ENCODE data around the gene YWHAG. TPM values are rescaled to one million over a fixed set of nuclear protein-coding genes. Genes with fewer than 3 reads are reported as not detected.
A peak's percentile ranks its signal among the peaks of the same experiment; 100 is the strongest.

The YWHAG gene
- total RNA-seq, 1 experiment from 2014 or later: 241 TPM

DNA sequence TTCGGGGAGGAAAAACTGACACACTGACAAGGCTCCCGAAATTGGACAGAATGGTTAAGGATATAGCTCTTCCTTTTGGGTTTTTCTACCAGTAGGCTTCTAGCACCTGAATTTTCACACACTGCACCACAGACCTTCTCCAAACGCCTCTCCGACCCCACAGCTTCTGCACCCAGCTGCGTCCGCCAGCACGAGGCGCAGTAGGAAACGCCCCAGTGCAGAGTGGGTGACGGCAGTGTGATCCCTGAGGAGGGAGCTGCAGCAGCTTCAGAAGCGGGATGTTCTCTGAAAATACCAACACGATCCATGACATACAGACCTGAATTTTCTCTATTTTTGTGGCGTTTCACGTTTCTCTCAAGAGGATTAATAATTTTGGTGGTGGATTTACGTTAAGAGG, 30.4 kb downstream of the YWHAG start:
- H3K27me3 Mint-ChIP-seq (ENCODE audit: low read depth): no peaks in the 10 kb centered on the region
- H3K27me3 ChIP-seq (ENCODE audit: insufficient read depth, low read length): no peaks in the 10 kb centered on the region
- no peak overlapping the region for H2BK20ac ChIP-seq (ENCODE audit: low read depth, low read length, poor library complexity, severe bottlenecking)
- H2BK12ac ChIP-seq (ENCODE audit: insufficient read length, low read depth, low read length): no peak overlapping the region
- H3K27ac Mint-ChIP-seq: peak overlapping the region in 2 of 3 experiments; percentile 20 to 28; a peak in 4 of 7 replicates
- H2BK5ac ChIP-seq (ENCODE audit: insufficient read length, low read length): no peak overlapping the region
- H3K4me1 ChIP-seq (ENCODE audit: insufficient read depth, low read length): no peaks in the 10 kb centered on the region
- TF ChIP-seq, protein P1, sequence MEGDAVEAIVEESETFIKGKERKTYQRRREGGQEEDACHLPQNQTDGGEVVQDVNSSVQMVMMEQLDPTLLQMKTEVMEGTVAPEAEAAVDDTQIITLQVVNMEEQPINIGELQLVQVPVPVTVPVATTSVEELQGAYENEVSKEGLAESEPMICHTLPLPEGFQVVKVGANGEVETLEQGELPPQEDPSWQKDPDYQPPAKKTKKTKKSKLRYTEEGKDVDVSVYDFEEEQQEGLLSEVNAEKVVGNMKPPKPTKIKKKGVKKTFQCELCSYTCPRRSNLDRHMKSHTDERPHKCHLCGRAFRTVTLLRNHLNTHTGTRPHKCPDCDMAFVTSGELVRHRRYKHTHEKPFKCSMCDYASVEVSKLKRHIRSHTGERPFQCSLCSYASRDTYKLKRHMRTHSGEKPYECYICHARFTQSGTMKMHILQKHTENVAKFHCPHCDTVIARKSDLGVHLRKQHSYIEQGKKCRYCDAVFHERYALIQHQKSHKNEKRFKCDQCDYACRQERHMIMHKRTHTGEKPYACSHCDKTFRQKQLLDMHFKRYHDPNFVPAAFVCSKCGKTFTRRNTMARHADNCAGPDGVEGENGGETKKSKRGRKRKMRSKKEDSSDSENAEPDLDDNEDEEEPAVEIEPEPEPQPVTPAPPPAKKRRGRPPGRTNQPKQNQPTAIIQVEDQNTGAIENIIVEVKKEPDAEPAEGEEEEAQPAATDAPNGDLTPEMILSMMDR (conservative IDR thresholded peaks at IDR 0.05): no peak
- no peak for DNase-seq
- no peak overlapping the region for H2AK5ac ChIP-seq (ENCODE audit: insufficient read length, low read length)
- H3K56ac ChIP-seq (ENCODE audit: insufficient read length, low read depth, low read length): no peak overlapping the region
- no peak overlapping the region for H4K5ac ChIP-seq (ENCODE audit: insufficient read length, low read depth, low read length)
- H2BK15ac ChIP-seq (ENCODE audit: low read depth, low read length): no peak overlapping the region
- no peak overlapping the region for H3K18ac ChIP-seq (ENCODE audit: insufficient read length, low read depth, low read length)
- H2AFZ ChIP-seq (ENCODE audit: low read length): no peak overlapping the region
- no peak overlapping the region for H3K27ac ChIP-seq (ENCODE audit: insufficient read length, low read depth, low read length)
- no peak overlapping the region for H3K4me2 ChIP-seq (ENCODE audit: insufficient read depth, insufficient read length, low read length)
- H3K4me1 Mint-ChIP-seq: peaks cover 3 to 7% of the 10 kb centered on the region in 2 experiments; a peak in 2 of 4 replicates
- H3K9me3 Mint-ChIP-seq: no peaks in the 10 kb centered on the region
- no peak overlapping the region for H3K4ac ChIP-seq (ENCODE audit: low read depth, low read length)
- no peak overlapping the region for H4K91ac ChIP-seq (ENCODE audit: insufficient read length, low read depth, low read length)
- no peak overlapping the region for H3K4me3 Mint-ChIP-seq
- peaks cover 29% of the 10 kb centered on the region; the same call in 1 of the 2 replicates for H3K79me2 ChIP-seq (ENCODE audit: insufficient read depth, low read length)
- H3K79me1 ChIP-seq (ENCODE audit: insufficient read depth, low read depth, low read length, poor library complexity, severe bottlenecking): peaks cover 7% of the 10 kb centered on the region
- no peak overlapping the region for H3K14ac ChIP-seq (ENCODE audit: insufficient read depth, low read length)
- no peak overlapping the region for H3K23ac ChIP-seq (ENCODE audit: insufficient read length, low read depth, low read length)
- H4K20me1 ChIP-seq (ENCODE audit: control insufficient read depth, insufficient read depth, insufficient read length): no peaks in the 10 kb centered on the region
- peaks cover 45 to 75% (median 66%) of the 10 kb centered on the region in 3 experiments; a peak in 6 of 7 replicates for H3K36me3 Mint-ChIP-seq (ENCODE audit: insufficient read depth in 1 of 3, low read depth in 3 of 3)
- H3K9me3 ChIP-seq (ENCODE audit: control insufficient read depth, low read depth, low read length): no peaks in the 10 kb centered on the region
- H3K9ac ChIP-seq (ENCODE audit: extremely low read depth, insufficient read length, low read length): no peak overlapping the region
- H2BK120ac ChIP-seq (ENCODE audit: low read depth, low read length, poor library complexity, severe bottlenecking): no peak overlapping the region
- no CpG with 5 or more reads among the region's 15 CpGs for WGBS (ENCODE audit: extremely low coverage, insufficient read length, low lambda C conversion rate)
- H4K8ac ChIP-seq (replicated peaks; ENCODE audit: insufficient read length, low read depth, low read length): no peak overlapping the region
- H3K23me2 ChIP-seq (ENCODE audit: insufficient read length, low read depth, low read length, poor library complexity, severe bottlenecking): no peaks in the 10 kb centered on the region
- H3T11ph ChIP-seq (ENCODE audit: low read length): no peak overlapping the region
